Neural crest cell (in vitro differentiated cells): ENCODE data around the gene ZKSCAN3. TPM values are rescaled to one million over a fixed set of nuclear protein-coding genes. Genes with fewer than 3 reads are reported as not detected.
A peak's percentile ranks its signal among the peaks of the same experiment; 100 is the strongest.

ENCODE experiments used
- DNase-seq: peaks from one replicate; pipeline ENCODE4 v3.0.0; 2021; ENCODE audit warnings: low read depth, mixed read lengths, low spot score
- H3K27ac Mint-ChIP-seq: one replicate; pipeline ENCODE4 v1.8.0; 2021; ENCODE audit warnings: mild to moderate bottlenecking, mixed read lengths; ENCODE audit not compliant: unreplicated experiment
- H3K27me3 Mint-ChIP-seq: 2 replicates; pipeline ENCODE4 v1.8.0; 2021; ENCODE audit warnings: low read depth, mild to moderate bottlenecking, mixed read lengths
- H3K36me3 Mint-ChIP-seq: 2 replicates; pipeline ENCODE4 v1.8.0; 2021; ENCODE audit warnings: low read depth, mild to moderate bottlenecking, mixed read lengths
- H3K4me1 Mint-ChIP-seq: 2 replicates; pipeline ENCODE4 v1.8.0; 2021; ENCODE audit warnings: mixed read lengths
- H3K4me3 Mint-ChIP-seq: one replicate; pipeline ENCODE4 v1.8.0; 2021; ENCODE audit warnings: mild to moderate bottlenecking, mixed read lengths
- H3K9me3 Mint-ChIP-seq: 2 replicates; pipeline ENCODE4 v1.8.0; 2021; ENCODE audit warnings: mixed read lengths
- total RNA-seq: library from RNA; stranded (reverse); gene quantifications from 2 replicates; pipeline ENCODE4 v1.2.1, GENCODE V29; 2021
- TF ChIP-seq, protein P1 (sequence below): fragments of 200-600 bp; sonication (generic); conservative IDR thresholded peaks from 2 replicates; pipeline ENCODE4 v1.5.0; 2021; ENCODE audit warnings: antibody characterized with exemption, mild to moderate bottlenecking

ZKSCAN3 gene
- total RNA-seq, 1 donor from 2014 or later = 11.5 TPM

DNA sequence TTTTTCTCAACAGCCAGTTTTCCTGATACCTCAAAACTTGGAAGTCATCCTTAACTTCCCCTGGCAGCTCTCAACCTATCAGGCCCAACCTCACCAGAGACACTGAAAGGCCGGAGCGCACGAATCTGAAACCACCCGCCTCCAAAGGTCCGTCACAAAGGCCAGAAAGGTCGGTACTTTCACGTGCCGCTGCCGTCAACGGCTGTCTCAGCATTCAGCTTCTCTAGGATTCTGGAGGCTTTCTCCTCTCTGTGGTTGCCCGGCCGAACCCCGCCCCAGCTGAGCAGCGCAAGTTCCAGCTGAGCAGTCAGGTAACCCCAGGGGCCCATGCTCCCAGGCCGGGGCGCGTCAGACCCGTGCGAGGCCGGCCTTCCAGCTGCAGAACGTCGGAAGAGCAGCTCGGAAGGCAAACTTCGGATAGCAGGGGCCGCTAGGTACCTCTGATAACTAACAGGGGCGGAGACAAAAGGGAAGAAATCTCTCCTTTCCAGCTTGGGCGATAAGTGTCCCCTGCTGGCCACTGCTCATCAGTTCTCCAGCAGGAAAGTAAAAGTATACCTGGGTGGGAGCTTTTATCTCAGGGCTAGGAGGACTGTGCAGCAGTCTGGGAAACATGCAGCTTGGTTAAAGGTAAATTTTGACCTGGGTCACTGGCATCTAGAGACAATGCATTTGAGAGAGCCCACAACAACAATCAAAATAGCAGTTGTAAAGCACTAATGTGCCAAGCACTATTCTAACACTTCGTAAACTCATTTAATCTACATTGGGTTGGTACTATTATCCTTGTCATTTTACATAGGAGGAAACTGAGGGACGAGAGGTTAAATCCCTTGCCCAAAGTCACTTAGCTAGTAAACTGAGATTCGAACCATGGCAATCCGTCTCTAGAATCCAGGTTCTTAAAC, 33.7 kb downstream of the ZKSCAN3 start:
- H3K4me1 Mint-ChIP-seq = peaks cover 28% of the 10 kb centered on the region
- H3K36me3 Mint-ChIP-seq = peaks cover 44% of the 10 kb centered on the region
- no peaks in the 10 kb centered on the region for H3K9me3 Mint-ChIP-seq
- peak; percentile 58 for DNase-seq
- TF ChIP-seq, protein P1, sequence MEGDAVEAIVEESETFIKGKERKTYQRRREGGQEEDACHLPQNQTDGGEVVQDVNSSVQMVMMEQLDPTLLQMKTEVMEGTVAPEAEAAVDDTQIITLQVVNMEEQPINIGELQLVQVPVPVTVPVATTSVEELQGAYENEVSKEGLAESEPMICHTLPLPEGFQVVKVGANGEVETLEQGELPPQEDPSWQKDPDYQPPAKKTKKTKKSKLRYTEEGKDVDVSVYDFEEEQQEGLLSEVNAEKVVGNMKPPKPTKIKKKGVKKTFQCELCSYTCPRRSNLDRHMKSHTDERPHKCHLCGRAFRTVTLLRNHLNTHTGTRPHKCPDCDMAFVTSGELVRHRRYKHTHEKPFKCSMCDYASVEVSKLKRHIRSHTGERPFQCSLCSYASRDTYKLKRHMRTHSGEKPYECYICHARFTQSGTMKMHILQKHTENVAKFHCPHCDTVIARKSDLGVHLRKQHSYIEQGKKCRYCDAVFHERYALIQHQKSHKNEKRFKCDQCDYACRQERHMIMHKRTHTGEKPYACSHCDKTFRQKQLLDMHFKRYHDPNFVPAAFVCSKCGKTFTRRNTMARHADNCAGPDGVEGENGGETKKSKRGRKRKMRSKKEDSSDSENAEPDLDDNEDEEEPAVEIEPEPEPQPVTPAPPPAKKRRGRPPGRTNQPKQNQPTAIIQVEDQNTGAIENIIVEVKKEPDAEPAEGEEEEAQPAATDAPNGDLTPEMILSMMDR = peak; percentile 71
- H3K4me3 Mint-ChIP-seq = peak overlapping the region; percentile 87
- H3K27ac Mint-ChIP-seq = peak overlapping the region; percentile 96
- no peaks in the 10 kb centered on the region for H3K27me3 Mint-ChIP-seq

DNA sequence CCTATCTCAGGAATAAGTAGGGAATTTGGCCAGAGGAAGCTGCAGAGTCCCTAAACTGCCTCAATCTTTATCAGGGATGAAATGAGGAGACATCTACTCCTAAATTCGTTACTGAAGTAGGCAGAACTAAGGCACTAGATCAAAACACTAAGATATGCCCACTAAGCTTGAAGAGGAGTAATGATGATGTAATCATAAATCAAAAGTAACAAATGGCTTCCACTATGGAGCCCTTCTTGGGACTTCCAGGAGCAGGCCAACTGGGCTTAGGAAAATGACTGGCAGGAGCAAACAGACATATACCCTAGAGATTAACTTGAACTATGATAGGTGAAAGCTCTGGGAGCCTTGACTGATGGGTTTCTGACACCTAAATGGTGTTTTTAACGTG, 34.4 kb downstream of the ZKSCAN3 start:
- Mint-ChIP-seq H3K36me3 (peaks cover 45% of the 10 kb centered on the region), H3K4me3 (no peak overlapping the region), H3K27me3 (no peaks in the 10 kb centered on the region), H3K9me3 (no peaks in the 10 kb centered on the region), H3K27ac (no peak overlapping the region), H3K4me1 (peaks cover 30% of the 10 kb centered on the region)
- no peak for DNase-seq
- TF ChIP-seq, protein P1 = no peak

DNA sequence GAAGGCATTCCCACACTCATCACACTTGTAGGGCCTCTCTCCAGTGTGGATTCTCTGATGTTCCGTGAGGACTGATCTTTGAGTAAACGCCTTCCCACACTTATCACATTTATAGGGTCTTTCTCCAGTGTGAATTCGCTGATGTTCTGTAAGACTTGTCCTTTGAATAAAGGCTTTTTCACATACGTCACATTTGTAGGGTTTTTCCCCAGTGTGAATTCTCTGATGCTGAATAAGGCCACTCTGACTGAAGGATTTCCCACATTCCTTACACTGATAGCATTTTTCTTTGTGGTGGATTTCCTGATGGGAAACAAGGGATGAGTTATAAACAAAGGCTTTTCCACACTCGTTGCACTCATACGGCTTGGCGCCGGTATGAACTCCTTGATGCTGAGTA, 40.9 kb downstream of the ZKSCAN3 start:
- Mint-ChIP-seq H3K9me3 (no peaks in the 10 kb centered on the region), H3K4me1 (peaks cover 24% of the 10 kb centered on the region), H3K27ac (no peak overlapping the region), H3K36me3 (peaks cover 37% of the 10 kb centered on the region), H3K27me3 (no peaks in the 10 kb centered on the region), H3K4me3 (no peak overlapping the region)
- no peak for DNase-seq
- TF ChIP-seq, protein P1 = no peak

DNA sequence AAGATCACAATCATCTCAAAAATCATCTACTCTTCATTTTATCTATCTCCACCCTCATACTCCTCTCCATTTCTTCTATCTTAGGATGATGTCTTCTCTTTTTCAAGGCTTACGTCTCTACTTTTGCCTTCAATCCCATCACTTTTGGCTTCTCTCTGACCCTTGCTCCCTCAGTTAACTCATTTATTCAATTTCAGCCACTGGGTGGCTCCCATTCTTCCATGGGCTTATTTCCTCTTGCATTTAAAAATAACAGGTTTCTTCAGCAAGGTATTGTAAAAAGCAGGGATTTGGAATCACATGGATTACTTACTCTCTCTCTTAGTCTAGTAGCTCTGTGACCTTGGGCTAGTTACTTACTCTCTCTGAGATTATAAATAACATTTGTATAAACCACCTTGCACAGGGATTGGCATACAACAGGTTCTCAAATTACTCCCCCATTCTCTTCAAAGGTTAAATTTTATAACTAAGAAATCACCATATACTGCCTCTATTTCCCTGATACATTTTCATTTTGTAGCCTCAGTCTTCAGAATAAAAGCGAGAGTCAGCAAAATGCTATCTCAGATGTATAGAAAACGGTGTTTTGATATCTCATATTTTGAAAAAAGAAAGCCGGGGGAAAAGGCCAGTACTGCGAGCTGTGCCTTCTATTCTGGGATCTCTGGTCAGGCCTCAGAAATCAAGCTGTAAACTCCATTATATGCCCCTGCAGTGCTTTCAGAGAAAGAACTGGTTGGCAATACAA, 44.3 kb downstream of the ZKSCAN3 start:
- Mint-ChIP-seq H3K27ac (no peak overlapping the region), H3K36me3 (peaks cover 33% of the 10 kb centered on the region), H3K27me3 (no peaks in the 10 kb centered on the region), H3K9me3 (no peaks in the 10 kb centered on the region), H3K4me3 (no peak overlapping the region), H3K4me1 (peaks cover 47% of the 10 kb centered on the region)
- DNase-seq = no peak
- TF ChIP-seq, protein P1 = peak; percentile 52

DNA sequence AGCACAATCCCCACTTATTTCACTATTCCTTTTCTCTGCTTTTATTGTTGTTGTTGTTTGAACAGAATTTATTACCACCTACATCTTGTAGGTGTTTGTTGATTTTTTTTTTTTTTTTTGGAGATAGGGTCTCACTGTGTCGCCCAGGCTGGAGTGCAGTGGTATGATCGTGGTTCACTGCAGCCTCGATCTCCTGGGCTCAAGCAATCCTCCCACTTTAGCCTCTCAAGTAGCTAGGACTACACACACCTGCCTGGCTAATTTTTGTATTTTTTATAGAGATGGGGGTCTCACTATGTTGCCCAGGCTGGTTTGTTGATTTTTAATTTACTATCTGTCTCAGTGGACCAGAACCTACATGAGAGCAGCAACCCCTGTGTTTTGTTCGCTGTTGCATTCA, 46.2 kb downstream of the ZKSCAN3 start:
- no peak for DNase-seq
- Mint-ChIP-seq H3K4me3 (no peak overlapping the region), H3K27me3 (peaks cover 3% of the 10 kb centered on the region), H3K36me3 (peaks cover 25% of the 10 kb centered on the region), H3K27ac (peak overlapping the region; percentile 70), H3K9me3 (no peaks in the 10 kb centered on the region), H3K4me1 (peaks cover 52% of the 10 kb centered on the region)
- TF ChIP-seq, protein P1 = no peak
